SK-N-SH treated with all-trans-retinoic acid at 6 μM for 48 hours (cell line): ENCODE data around the gene SLAIN2.
A peak's percentile ranks its signal among the peaks of the same experiment; 100 is the strongest.

Source experiments
- ATAC-seq: fragments of 200-7000 bp; cut with Tn5 transposase; 3 replicates; pipeline ENCODE4 v1.9.1; 2020; ENCODE audit warnings: mild to moderate bottlenecking, moderate library complexity
- ARNTL ChIP-seq: fragments of 450-650 bp; formaldehyde crosslinking; IDR thresholded peaks from 2 replicates; pipeline ENCODE4 v1.5.0; 2020; ENCODE audit warnings: low read depth, mild to moderate bottlenecking, moderate library complexity, borderline replicate concordance
- BACH2 ChIP-seq: fragments of 250-450 bp; sonication (Bioruptor Pico); IDR thresholded peaks from 2 replicates; pipeline ENCODE4 v1.9.0; 2021; ENCODE audit warnings: mild to moderate bottlenecking, borderline replicate concordance
- CSDC2 ChIP-seq: fragments of 250-450 bp; sonication (Bioruptor Pico); IDR thresholded peaks from 2 replicates; pipeline ENCODE4 v1.5.0; 2020; ENCODE audit warnings: mild to moderate bottlenecking, moderate library complexity
- CSRNP3 ChIP-seq: fragments of 250-450 bp; sonication (Bioruptor Pico); IDR thresholded peaks from 2 replicates; pipeline ENCODE4 v1.5.1; 2021; ENCODE audit warnings: mild to moderate bottlenecking, moderate library complexity
- ESRRG ChIP-seq: fragments of 250-450 bp; sonication (Bioruptor Pico); IDR thresholded peaks from 2 replicates; pipeline ENCODE4 v1.6.1; 2021; ENCODE audit warnings: mild to moderate bottlenecking
- GLIS3 ChIP-seq: fragments of 250-450 bp; sonication (Bioruptor Pico); IDR thresholded peaks from 2 replicates; pipeline ENCODE4 v1.5.0; 2020; ENCODE audit warnings: mild to moderate bottlenecking, moderate library complexity
- ISL1 ChIP-seq: fragments of 250-450 bp; sonication (Bioruptor Pico); IDR thresholded peaks from 2 replicates; pipeline ENCODE4 v2.1.2; 2022; ENCODE audit warnings: mild to moderate bottlenecking, moderate library complexity
- OSR1 ChIP-seq: fragments of 250-450 bp; sonication (Bioruptor Pico); IDR thresholded peaks from 2 replicates; pipeline ENCODE4 v1.8.0; 2022; ENCODE audit warnings: moderate library complexity, mild to moderate bottlenecking, inconsistent platforms
- PATZ1 ChIP-seq: fragments of 250-450 bp; sonication (Bioruptor Pico); IDR thresholded peaks from 2 replicates; pipeline ENCODE4 v1.8.0; 2020; ENCODE audit warnings: mild to moderate bottlenecking, moderate library complexity, borderline replicate concordance
- PPARA ChIP-seq: fragments of 250-450 bp; sonication (Bioruptor Pico); IDR thresholded peaks from 2 replicates; pipeline ENCODE4 v1.5.0; 2020; ENCODE audit warnings: mild to moderate bottlenecking, borderline replicate concordance
- RARB ChIP-seq: fragments of 250-450 bp; sonication (Bioruptor Pico); IDR thresholded peaks from 2 replicates; pipeline ENCODE4 v1.8.0; 2021; ENCODE audit warnings: mild to moderate bottlenecking, moderate library complexity
- SNAI2 ChIP-seq: fragments of 250-450 bp; sonication (Bioruptor Pico); IDR thresholded peaks from 2 replicates; pipeline ENCODE4 v1.5.0; 2020; ENCODE audit warnings: mild to moderate bottlenecking, moderate library complexity
- TCF4 ChIP-seq: fragments of 250-450 bp; sonication (Bioruptor Pico); IDR thresholded peaks from 2 replicates; pipeline ENCODE4 v1.8.0; 2021; ENCODE audit warnings: mild to moderate bottlenecking, moderate library complexity, borderline replicate concordance
- TOX ChIP-seq: fragments of 250-450 bp; sonication (Bioruptor Pico); IDR thresholded peaks from 2 replicates; pipeline ENCODE4 v1.8.0; 2021; ENCODE audit warnings: mild to moderate bottlenecking, moderate library complexity, borderline replicate concordance
- TSHZ2 ChIP-seq: fragments of 250-450 bp; sonication (Bioruptor Pico); IDR thresholded peaks from 2 replicates; pipeline ENCODE4 v1.5.0; 2020; ENCODE audit warnings: mild to moderate bottlenecking, moderate library complexity
- ZC3H10 ChIP-seq: fragments of 250-450 bp; sonication (Bioruptor Pico); IDR thresholded peaks from 2 replicates; pipeline ENCODE4 v1.5.1; 2021; ENCODE audit warnings: mild to moderate bottlenecking, moderate library complexity
- ZFP30 ChIP-seq: fragments of 450-650 bp; formaldehyde crosslinking; IDR thresholded peaks from 2 replicates; pipeline ENCODE4 v1.5.0; 2022; ENCODE audit warnings: mild to moderate bottlenecking, moderate library complexity
- ZNF565 ChIP-seq: fragments of 450-650 bp; formaldehyde crosslinking; conservative IDR thresholded peaks from 2 replicates; pipeline ENCODE4 v1.5.0; 2020; ENCODE audit warnings: low read depth, mild to moderate bottlenecking, moderate library complexity
- ZNF70 ChIP-seq: fragments of 450-650 bp; formaldehyde crosslinking; IDR thresholded peaks from 2 replicates; pipeline ENCODE4 v1.5.0; 2020; ENCODE audit warnings: mild to moderate bottlenecking, moderate library complexity
- ZNF8 ChIP-seq: fragments of 450-650 bp; formaldehyde crosslinking; IDR thresholded peaks from 2 replicates; pipeline ENCODE4 v1.5.0; 2020; ENCODE audit warnings: mild to moderate bottlenecking, moderate library complexity
- TF ChIP-seq, protein P1 (sequence below): fragments of 250-450 bp; sonication (Bioruptor Pico); IDR thresholded peaks from 2 replicates; pipeline ENCODE4 v1.8.0; 2021; ENCODE audit warnings: low read depth, mild to moderate bottlenecking, moderate library complexity, borderline replicate concordance

Gene SLAIN2

DNA sequence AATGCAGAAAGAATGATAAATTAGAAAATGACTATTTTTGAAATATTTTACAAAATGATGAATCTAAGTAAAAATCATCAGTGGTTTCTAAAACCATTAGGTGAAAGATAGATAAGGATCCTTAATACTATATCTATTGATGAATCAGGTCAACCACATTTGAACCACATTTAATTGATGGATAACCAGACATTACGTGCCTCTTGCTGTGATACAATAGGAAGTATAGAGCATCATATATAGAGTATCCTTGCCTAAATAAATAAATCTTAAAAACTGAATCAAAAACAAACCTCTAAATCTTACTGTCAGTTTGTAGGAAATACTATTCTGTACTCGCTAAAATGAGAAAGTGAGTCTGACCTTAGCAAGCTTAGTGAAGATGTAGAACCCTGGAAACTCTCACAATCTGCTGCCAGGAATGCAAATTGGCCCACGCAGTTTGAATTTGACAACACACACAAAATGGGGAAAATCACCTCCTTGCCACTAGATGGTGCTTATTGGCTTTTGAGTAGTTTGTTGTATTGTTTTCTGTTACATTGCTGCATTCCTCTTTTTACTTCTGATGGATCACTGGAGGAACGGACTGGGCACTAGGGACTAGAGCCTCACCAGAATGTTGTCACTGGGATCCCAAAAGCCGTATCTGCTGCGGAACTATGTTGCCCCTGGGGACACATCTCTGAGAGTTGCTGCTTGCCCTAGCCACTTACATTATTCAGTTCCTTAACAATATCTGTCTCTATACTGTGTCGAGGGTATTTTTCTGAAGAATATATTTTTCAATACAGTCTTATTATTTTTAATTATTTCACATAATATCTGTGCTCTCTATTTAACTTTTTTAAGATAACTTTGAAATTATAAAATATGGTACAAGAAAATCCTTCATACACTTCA lies 25.4 kb upstream of the SLAIN2 start:
- no peak for TF ChIP-seq ZNF70 (CRISPR knock-in tag)
- TF ChIP-seq ZNF8 = no peak
- no peak for TF ChIP-seq CSRNP3 (CRISPR knock-in tag)
- TF ChIP-seq ZNF565 (CRISPR knock-in tag) = no peak
- no peak for TF ChIP-seq BACH2 (CRISPR knock-in tag)
- no peak for TF ChIP-seq OSR1
- no peak for TF ChIP-seq TCF4 (CRISPR knock-in tag)
- TF ChIP-seq PATZ1 (CRISPR knock-in tag) = no peak
- no peak for TF ChIP-seq TOX (CRISPR knock-in tag)
- no peak for TF ChIP-seq ESRRG
- no peak for TF ChIP-seq RARB (CRISPR knock-in tag)
- no peak for TF ChIP-seq ZC3H10 (CRISPR knock-in tag)
- no peak for TF ChIP-seq ZFP30 (CRISPR knock-in tag)

GRCh38 chr4:48321312-48321711 lies 20.0 kb upstream of the SLAIN2 start:
- no peak for ATAC-seq
- TF ChIP-seq ZNF565 (CRISPR knock-in tag) = no peak
- no peak for TF ChIP-seq RARB (CRISPR knock-in tag)
- no peak for TF ChIP-seq CSRNP3 (CRISPR knock-in tag)
- no peak for TF ChIP-seq PPARA (CRISPR knock-in tag)
- TF ChIP-seq ZNF8 = no peak
- TF ChIP-seq PATZ1 (CRISPR knock-in tag) = no peak
- TF ChIP-seq ZNF70 (CRISPR knock-in tag) = no peak
- TF ChIP-seq OSR1 = no peak
- TF ChIP-seq ISL1 (CRISPR knock-in tag) = no peak
- TF ChIP-seq SNAI2 = no peak
- no peak for TF ChIP-seq BACH2 (CRISPR knock-in tag)
- no peak for TF ChIP-seq TOX (CRISPR knock-in tag)
- TF ChIP-seq CSDC2 = no peak
- TF ChIP-seq, protein P1, sequence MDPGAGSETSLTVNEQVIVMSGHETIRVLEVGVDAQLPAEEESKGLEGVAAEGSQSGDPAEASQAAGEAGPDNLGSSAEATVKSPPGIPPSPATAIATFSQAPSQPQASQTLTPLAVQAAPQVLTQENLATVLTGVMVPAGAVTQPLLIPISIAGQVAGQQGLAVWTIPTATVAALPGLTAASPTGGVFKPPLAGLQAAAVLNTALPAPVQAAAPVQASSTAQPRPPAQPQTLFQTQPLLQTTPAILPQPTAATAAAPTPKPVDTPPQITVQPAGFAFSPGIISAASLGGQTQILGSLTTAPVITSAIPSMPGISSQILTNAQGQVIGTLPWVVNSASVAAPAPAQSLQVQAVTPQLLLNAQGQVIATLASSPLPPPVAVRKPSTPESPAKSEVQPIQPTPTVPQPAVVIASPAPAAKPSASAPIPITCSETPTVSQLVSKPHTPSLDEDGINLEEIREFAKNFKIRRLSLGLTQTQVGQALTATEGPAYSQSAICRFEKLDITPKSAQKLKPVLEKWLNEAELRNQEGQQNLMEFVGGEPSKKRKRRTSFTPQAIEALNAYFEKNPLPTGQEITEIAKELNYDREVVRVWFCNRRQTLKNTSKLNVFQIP (CRISPR knock-in tag) = no peak
- TF ChIP-seq TSHZ2 (CRISPR knock-in tag) = no peak
- TF ChIP-seq ESRRG = no peak
- TF ChIP-seq TCF4 (CRISPR knock-in tag) = no peak
- TF ChIP-seq GLIS3 (CRISPR knock-in tag) = no peak
- no peak for TF ChIP-seq ARNTL (CRISPR knock-in tag)
- TF ChIP-seq ZC3H10 (CRISPR knock-in tag) = no peak

More for the DNA sequence above, 25.4 kb upstream of the SLAIN2 start:
- ATAC-seq = peak; percentile 89
